GM12878 (cell line): ENCODE data around the gene CRNKL1.

Experiments
- BHLHE40 ChIP-seq, 2 experiments: fragments of 450-650 bp in 1 of 2; IDR thresholded peaks; 2 replicates each; pipeline ENCODE4 v1.6.1; 2011 to 2017; ENCODE audit warnings: low read depth in 2 of 2, borderline replicate concordance in 1 of 2, improper control_type of control experiment in 1 of 2, low read length in 1 of 2, mild to moderate bottlenecking in 1 of 2
- CHD1 ChIP-seq: IDR thresholded peaks from 2 replicates; pipeline ENCODE4 v1.6.1; 2012; ENCODE audit warnings: low read depth, low read length, improper control_type of control experiment
- GABPA ChIP-seq: IDR thresholded peaks from 2 replicates; pipeline ENCODE4 v1.6.1; 2014; ENCODE audit warnings: antibody characterized with exemption, low read depth, mild to moderate bottlenecking, inconsistent platforms
- MAX ChIP-seq: IDR thresholded peaks from 2 replicates; pipeline ENCODE4 v1.6.1; 2012; ENCODE audit warnings: low read depth, low read length, improper control_type of control experiment
- NRF1 ChIP-seq: conservative IDR thresholded peaks from 2 replicates; pipeline ENCODE4 v1.6.1; 2011; ENCODE audit warnings: mild to moderate bottlenecking, low read depth, low read length, improper control_type of control experiment
- POLR2A ChIP-seq: IDR thresholded peaks from 2 replicates; pipeline ENCODE4 v1.6.1; 2011; ENCODE audit warnings: low read depth, mild to moderate bottlenecking, low read length
- POLR2AphosphoS5 ChIP-seq: IDR thresholded peaks from 2 replicates; pipeline ENCODE4 v1.6.1; 2011; ENCODE audit warnings: mild to moderate bottlenecking, low read length, inconsistent platforms
- RELA ChIP-seq: fragments of 450-650 bp; IDR thresholded peaks from 2 replicates; pipeline ENCODE4 v1.8.0; 2014; ENCODE audit warnings: borderline replicate concordance; ENCODE audit not compliant: partially characterized antibody
- SMAD5 ChIP-seq: IDR thresholded peaks from 2 replicates; pipeline ENCODE4 v1.6.1; 2016; ENCODE audit warnings: antibody characterized with exemption, low read depth
- YY1 ChIP-seq: IDR thresholded peaks from 2 replicates; pipeline ENCODE4 v1.6.1; 2011; ENCODE audit warnings: low read depth, mild to moderate bottlenecking, low read length
- TF ChIP-seq, protein P1 (sequence below), 3 experiments: IDR thresholded peaks in 2 of 3; conservative IDR thresholded peaks in 1 of 3; 2 replicates each; pipeline ENCODE4 v1.5.1; 2011; ENCODE audit warnings: low read depth in 3 of 3, low read length in 3 of 3, mild to moderate bottlenecking in 3 of 3, control low read depth in 2 of 3, moderate library complexity in 2 of 3, inconsistent platforms in 1 of 3, mixed read lengths in 1 of 3; ENCODE audit not compliant: control insufficient read depth in 2 of 3, insufficient read depth in 1 of 3; ENCODE audit errors: extremely low read depth in 1 of 3
- TF ChIP-seq, protein P2 (sequence below): fragments of 450-650 bp; IDR thresholded peaks from 2 replicates; pipeline ENCODE4 v1.6.1; 2016; ENCODE audit warnings: mild to moderate bottlenecking

GRCh38 chr20:19991308-19991707 lies 61.0 kb downstream of the CRNKL1 start:
- TF ChIP-seq, protein P1, sequence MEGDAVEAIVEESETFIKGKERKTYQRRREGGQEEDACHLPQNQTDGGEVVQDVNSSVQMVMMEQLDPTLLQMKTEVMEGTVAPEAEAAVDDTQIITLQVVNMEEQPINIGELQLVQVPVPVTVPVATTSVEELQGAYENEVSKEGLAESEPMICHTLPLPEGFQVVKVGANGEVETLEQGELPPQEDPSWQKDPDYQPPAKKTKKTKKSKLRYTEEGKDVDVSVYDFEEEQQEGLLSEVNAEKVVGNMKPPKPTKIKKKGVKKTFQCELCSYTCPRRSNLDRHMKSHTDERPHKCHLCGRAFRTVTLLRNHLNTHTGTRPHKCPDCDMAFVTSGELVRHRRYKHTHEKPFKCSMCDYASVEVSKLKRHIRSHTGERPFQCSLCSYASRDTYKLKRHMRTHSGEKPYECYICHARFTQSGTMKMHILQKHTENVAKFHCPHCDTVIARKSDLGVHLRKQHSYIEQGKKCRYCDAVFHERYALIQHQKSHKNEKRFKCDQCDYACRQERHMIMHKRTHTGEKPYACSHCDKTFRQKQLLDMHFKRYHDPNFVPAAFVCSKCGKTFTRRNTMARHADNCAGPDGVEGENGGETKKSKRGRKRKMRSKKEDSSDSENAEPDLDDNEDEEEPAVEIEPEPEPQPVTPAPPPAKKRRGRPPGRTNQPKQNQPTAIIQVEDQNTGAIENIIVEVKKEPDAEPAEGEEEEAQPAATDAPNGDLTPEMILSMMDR (IDR thresholded peaks at IDR 0.05 in 2 of 3, conservative IDR thresholded peaks at IDR 0.05 in 1 of 3; ENCODE audit: control insufficient read depth in 2 of 3, extremely low read depth in 1 of 3, insufficient read depth in 1 of 3, low read depth in 3 of 3, low read length in 3 of 3): no peak
- TF ChIP-seq POLR2A: no peak
- TF ChIP-seq, protein P2, sequence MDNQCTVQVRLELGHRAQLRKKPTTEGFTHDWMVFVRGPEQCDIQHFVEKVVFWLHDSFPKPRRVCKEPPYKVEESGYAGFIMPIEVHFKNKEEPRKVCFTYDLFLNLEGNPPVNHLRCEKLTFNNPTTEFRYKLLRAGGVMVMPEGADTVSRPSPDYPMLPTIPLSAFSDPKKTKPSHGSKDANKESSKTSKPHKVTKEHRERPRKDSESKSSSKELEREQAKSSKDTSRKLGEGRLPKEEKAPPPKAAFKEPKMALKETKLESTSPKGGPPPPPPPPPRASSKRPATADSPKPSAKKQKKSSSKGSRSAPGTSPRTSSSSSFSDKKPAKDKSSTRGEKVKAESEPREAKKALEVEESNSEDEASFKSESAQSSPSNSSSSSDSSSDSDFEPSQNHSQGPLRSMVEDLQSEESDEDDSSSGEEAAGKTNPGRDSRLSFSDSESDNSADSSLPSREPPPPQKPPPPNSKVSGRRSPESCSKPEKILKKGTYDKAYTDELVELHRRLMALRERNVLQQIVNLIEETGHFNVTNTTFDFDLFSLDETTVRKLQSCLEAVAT: no peak
- TF ChIP-seq YY1: no peak
- no peak for TF ChIP-seq SMAD5
- TF ChIP-seq POLR2AphosphoS5: no peak
- no peak for TF ChIP-seq CHD1
- TF ChIP-seq GABPA: no peak
- no peak for TF ChIP-seq NRF1
- no peak for TF ChIP-seq BHLHE40 (IDR thresholded peaks at IDR 0.05; ENCODE audit: borderline replicate concordance in 1 of 2, low read depth in 2 of 2, low read length in 1 of 2)
- no peak for TF ChIP-seq RELA
- no peak for TF ChIP-seq MAX
